Breast epithelium (tissue), 4 donors: ENCODE measurements around the gene C6orf47. TPM values are rescaled to one million over a fixed set of nuclear protein-coding genes. Genes with fewer than 3 reads are reported as not detected.
A peak's percentile ranks its signal among the peaks of the same experiment; 100 is the strongest.

Experiments
- DNase-seq, 2 donors: peaks; one replicate each; pipeline ENCODE4 v3.0.0-alpha.2; 2019; ENCODE audit warnings: low spot score in 2 of 2
- H3K27ac ChIP-seq, 2 donors: fragments of 200-600 bp; sonication (generic) in 1 of 2; one replicate each; pipeline ENCODE4 v1.5.1; 2016 to 2019; ENCODE audit warnings: mild to moderate bottlenecking in 1 of 2
- H3K27me3 ChIP-seq, 2 donors: fragments of 200-600 bp; sonication (generic) in 1 of 2; one replicate each; pipeline versions ENCODE4 v1.5.1 to v1.6.0; 2017 to 2019; ENCODE audit warnings: control low read depth in 1 of 2, mild to moderate bottlenecking in 1 of 2
- H3K36me3 ChIP-seq: fragments of 200-600 bp; one replicate; pipeline ENCODE4 v1.5.1; 2019
- H3K4me1 ChIP-seq, 2 donors: fragments of 200-600 bp; sonication (generic); one replicate each; pipeline ENCODE4 v1.5.1; 2016 to 2019; ENCODE audit warnings: control low read depth in 1 of 2
- H3K4me3 ChIP-seq, 3 donors: fragments of 200-600 bp; sonication (generic); 1 replicate in 2 of 3; 2 replicates in 1 of 3; pipeline ENCODE4 v1.5.1; 2016 to 2019; ENCODE audit warnings: mild to moderate bottlenecking in 3 of 3, moderate library complexity in 2 of 3
- H3K9me3 ChIP-seq, 2 donors: fragments of 200-600 bp; sonication (generic) in 1 of 2; one replicate each; pipeline ENCODE4 v1.5.1; 2016 to 2019; ENCODE audit warnings: control low read depth in 1 of 2
- CTCF ChIP-seq, 3 donors: fragments of 450-650 bp; IDR thresholded peaks; one replicate each; pipeline ENCODE4 v1.5.1; 2016 to 2017; ENCODE audit warnings: antibody characterized with exemption in 3 of 3, mild to moderate bottlenecking in 3 of 3, moderate library complexity in 3 of 3
- POLR2A ChIP-seq: fragments of 450-650 bp; IDR thresholded peaks from one replicate; pipeline ENCODE4 v1.6.1; 2016; ENCODE audit warnings: antibody characterized with exemption, mild to moderate bottlenecking, moderate library complexity
- POLR2AphosphoS5 ChIP-seq, 3 donors: sonication (generic); formaldehyde crosslinking; IDR thresholded peaks; one replicate each; pipeline ENCODE4 v1.6.1; 2017; ENCODE audit warnings: antibody characterized with exemption in 3 of 3
- intact Hi-C: fragments of 100-400 bp; cut with DNase I; formaldehyde crosslinking; loops from one replicate; pipeline ENCODE4 v1.15.1; 2023; ENCODE audit warnings: low total_unique reads
- total RNA-seq, 3 donors: library from RNA; depleted of rRNA; stranded (reverse); fragments of >200 nt; gene quantifications; one replicate each; pipeline ENCODE4 v1.1.0, GENCODE V29; 2016

C6orf47 gene
- total RNA-seq, 3 donors from 2014 or later = 20.3 to 27.4 (median 24.8) TPM

- no peak for DNase-seq
- TF ChIP-seq POLR2A = no peak
- TF ChIP-seq POLR2AphosphoS5 (IDR thresholded peaks at IDR 0.05) = no peak
- TF ChIP-seq CTCF (IDR thresholded peaks at IDR 0.05) = no peak
- no peaks in the 10 kb centered on the region for H3K27me3 ChIP-seq
- intact Hi-C loops = no loop called here
- no peaks in the 10 kb centered on the region for H3K9me3 ChIP-seq
- peak overlapping the region in 1 of 2 donors; percentile 33 for H3K27ac ChIP-seq
- no peak overlapping the region for H3K4me3 ChIP-seq
- no peaks in the 10 kb centered on the region for H3K36me3 ChIP-seq
- H3K4me1 ChIP-seq = peaks cover 21 to 28% of the 10 kb centered on the region in 2 donors
Observed at GRCh38 chr6:31662124-31662723, 1.6 kb upstream of the C6orf47 start.

GRCh38 chr6:31661262-31662123 is 915 bp upstream of the C6orf47 start:
- H3K4me1 ChIP-seq = peaks cover 15 to 21% of the 10 kb centered on the region in 2 donors
- no peaks in the 10 kb centered on the region for H3K9me3 ChIP-seq
- intact Hi-C loops = no loop called here
- H3K36me3 ChIP-seq = no peaks in the 10 kb centered on the region
- no peak for TF ChIP-seq POLR2A
- no peak for TF ChIP-seq POLR2AphosphoS5 (IDR thresholded peaks at IDR 0.05)
- no peak for TF ChIP-seq CTCF (IDR thresholded peaks at IDR 0.05)
- H3K4me3 ChIP-seq = peak overlapping the region; percentile 77 to 91 (median 82)
- no peak for DNase-seq
- H3K27ac ChIP-seq = peak overlapping the region; percentile 90 to 94
- no peaks in the 10 kb centered on the region for H3K27me3 ChIP-seq

- peaks cover 15 to 21% of the 10 kb centered on the region in 2 donors for H3K4me1 ChIP-seq
- no peak for DNase-seq
- TF ChIP-seq POLR2A (no peak), POLR2AphosphoS5 (IDR thresholded peaks at IDR 0.05) (no peak)
- H3K9me3 ChIP-seq = no peaks in the 10 kb centered on the region
- H3K27me3 ChIP-seq = no peaks in the 10 kb centered on the region
- no peaks in the 10 kb centered on the region for H3K36me3 ChIP-seq
- H3K27ac ChIP-seq = peak overlapping the region; percentile 90 to 94
- peak overlapping the region; percentile 77 to 91 (median 82) for H3K4me3 ChIP-seq
- intact Hi-C loops = loop anchor here (10.0 kb wide), 1 partner anchor 175 kb away; no protein-coding TSS in a partner anchor
Observed at GRCh38 chr6:31659649-31660380, 763 bp downstream of the C6orf47 start.

- H3K4me1 ChIP-seq = peaks cover 15 to 17% of the 10 kb centered on the region in 2 donors
Observed at GRCh38 chr6:31658983-31659648, 1.5 kb downstream of the C6orf47 start.

More at GRCh38 chr6:31658983-31659648, 1.5 kb downstream of the C6orf47 start:
- peak overlapping the region; percentile 77 to 91 (median 82) for H3K4me3 ChIP-seq
- TF ChIP-seq POLR2A = no peak
- no peak for TF ChIP-seq CTCF (IDR thresholded peaks at IDR 0.05)
- TF ChIP-seq POLR2AphosphoS5 (IDR thresholded peaks at IDR 0.05) = no peak
- intact Hi-C loops = loop anchor here (10.0 kb wide), 1 partner anchor 176 kb away; no protein-coding TSS in a partner anchor
- no peaks in the 10 kb centered on the region for H3K9me3 ChIP-seq
- H3K27me3 ChIP-seq = no peaks in the 10 kb centered on the region
- H3K36me3 ChIP-seq = no peaks in the 10 kb centered on the region
- no peak for DNase-seq
- H3K27ac ChIP-seq = peak overlapping the region; percentile 90 to 94
